ENCODE data around the gene ASIC4. TPM values are rescaled to one million over a fixed set of nuclear protein-coding genes. Genes with fewer than 3 reads are reported as not detected.

The ASIC4 gene
- total RNA-seq, 1 experiment from 2014 or later, result 0.79 TPM

DNA sequence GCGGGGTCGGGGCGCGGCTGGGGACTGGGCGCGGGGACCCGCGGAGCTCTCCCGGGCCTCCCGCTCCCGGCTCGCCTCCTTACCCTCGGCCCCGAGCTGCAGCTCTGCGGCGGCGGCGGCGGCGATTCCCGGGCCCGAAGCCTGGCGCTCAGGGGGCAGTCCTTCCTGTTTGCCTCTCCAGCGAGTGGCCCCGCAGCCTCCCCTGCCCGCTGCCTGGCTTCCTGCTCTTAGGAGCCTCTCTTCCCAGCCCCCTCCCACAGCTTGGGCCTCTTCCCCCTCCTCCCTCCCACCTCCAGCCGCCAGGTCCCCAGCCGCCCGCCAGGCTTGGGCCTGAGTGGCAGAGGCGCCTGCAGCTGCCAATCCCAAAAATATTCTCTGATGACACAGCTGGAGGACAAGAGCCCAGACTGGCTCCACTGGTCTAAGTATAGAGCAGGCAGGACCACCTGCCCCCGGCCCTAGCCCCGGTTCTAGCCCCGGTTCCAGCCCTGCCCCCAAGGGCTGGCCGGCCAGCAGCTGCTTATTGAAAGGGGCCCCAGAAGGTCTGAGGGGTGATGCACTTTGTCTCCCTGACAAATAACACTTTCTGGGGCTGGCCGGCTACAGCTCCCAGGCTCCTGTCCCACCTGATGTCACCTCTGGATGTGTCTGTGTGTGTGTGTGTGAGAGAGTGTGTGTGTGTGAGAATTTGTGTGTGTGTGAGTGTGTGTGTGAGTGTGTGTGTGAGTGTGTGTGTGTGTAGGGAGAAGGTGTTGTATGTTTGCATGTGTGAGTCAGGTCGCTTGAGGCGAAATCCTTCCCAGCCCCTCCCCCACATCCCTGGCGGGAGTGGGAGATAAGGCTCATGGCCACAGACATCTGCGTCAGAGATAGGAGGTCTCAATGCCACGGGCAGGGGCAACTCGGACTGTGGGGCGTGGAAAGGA is 57.3 kb downstream of the ASIC4 start, which contains the start of gene OBSL1 (continued):
- TF ChIP-seq ZNF281 (CRISPR knock-in tag; IDR thresholded peaks at IDR 0.05), result 0 out of 2 replicates have a peak, but pooled peaks have one; percentile 10
- peak; percentile 37; the same call in 1 of the 2 replicates for TF ChIP-seq GABPB1 (CRISPR knock-in tag; IDR thresholded peaks at IDR 0.05)
- TF ChIP-seq ZNF416 (CRISPR knock-in tag; IDR thresholded peaks at IDR 0.05), result no peak

DNA sequence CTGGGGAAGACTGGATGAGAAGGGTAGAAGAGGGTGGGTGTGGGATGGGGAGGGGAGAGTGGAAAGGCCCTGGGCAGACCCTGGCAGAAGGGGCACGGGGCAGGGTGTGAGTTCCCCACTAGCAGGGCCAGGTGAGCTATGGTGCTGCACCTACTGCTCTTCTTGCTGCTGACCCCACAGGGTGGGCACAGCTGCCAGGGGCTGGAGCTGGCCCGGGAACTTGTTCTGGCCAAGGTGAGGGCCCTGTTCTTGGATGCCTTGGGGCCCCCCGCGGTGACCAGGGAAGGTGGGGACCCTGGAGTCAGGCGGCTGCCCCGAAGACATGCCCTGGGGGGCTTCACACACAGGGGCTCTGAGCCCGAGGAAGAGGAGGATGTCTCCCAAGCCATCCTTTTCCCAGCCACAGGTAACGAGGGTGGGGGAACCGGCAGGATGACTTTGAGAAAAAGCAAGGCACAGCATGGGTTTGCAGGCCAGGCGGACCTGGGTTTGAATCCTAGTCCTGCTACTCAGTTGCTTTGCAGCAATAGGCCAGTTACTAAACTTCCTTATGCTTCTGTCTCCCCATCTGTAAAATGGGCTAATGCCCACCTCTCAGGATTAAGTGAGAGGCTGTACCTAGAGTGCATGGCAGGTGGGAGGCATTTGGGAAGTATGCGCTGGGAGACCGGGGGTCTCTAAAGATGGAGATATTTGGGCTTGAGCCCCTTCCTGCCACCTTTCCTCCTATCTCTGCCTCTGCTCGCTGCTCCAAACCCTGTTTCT is 58.1 kb downstream of the ASIC4 start, which contains the start of gene INHA:
INHA (plus strand) TSS at position 74 of the 765 bp plus-strand sequence; CDS start at position 139, 65 bp downstream.
- Mint-ChIP-seq H3K9me3 (no peaks in the 10 kb centered on the region), H3K27ac (peak within 1 kb of the TSS; percentile 90), H3K4me3 (peak within 1 kb of the TSS; percentile 48), H3K36me3 (peaks cover 22% of the 10 kb centered on the region), H3K4me1 (peaks cover 67% of the 10 kb centered on the region), H3K27me3 (ENCODE audit: low read depth) (peaks cover 32% of the 10 kb centered on the region)
- CTCF ChIA-PET, result interaction anchor here (1.0 to 4.8 kb wide), 7 partner anchors 11 to 123 kb away, joined by 3 to 66 read pairs (median 9); partner anchors contain the start of genes CHPF and STK11IP
- no peak for ATAC-seq
- POLR2A ChIA-PET, result interaction anchor here (1.6 to 1.9 kb wide), 3 partner anchors 12 to 24 kb away, joined by 9 to 29 read pairs (median 24); partner anchors contain the start of gene STK11IP
- DNase-seq (ENCODE audit: low spot score), result no peak
- TF ChIP-seq, protein P1, sequence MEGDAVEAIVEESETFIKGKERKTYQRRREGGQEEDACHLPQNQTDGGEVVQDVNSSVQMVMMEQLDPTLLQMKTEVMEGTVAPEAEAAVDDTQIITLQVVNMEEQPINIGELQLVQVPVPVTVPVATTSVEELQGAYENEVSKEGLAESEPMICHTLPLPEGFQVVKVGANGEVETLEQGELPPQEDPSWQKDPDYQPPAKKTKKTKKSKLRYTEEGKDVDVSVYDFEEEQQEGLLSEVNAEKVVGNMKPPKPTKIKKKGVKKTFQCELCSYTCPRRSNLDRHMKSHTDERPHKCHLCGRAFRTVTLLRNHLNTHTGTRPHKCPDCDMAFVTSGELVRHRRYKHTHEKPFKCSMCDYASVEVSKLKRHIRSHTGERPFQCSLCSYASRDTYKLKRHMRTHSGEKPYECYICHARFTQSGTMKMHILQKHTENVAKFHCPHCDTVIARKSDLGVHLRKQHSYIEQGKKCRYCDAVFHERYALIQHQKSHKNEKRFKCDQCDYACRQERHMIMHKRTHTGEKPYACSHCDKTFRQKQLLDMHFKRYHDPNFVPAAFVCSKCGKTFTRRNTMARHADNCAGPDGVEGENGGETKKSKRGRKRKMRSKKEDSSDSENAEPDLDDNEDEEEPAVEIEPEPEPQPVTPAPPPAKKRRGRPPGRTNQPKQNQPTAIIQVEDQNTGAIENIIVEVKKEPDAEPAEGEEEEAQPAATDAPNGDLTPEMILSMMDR (IDR thresholded peaks at IDR 0.05), result no peak
- TF ChIP-seq, protein P2, sequence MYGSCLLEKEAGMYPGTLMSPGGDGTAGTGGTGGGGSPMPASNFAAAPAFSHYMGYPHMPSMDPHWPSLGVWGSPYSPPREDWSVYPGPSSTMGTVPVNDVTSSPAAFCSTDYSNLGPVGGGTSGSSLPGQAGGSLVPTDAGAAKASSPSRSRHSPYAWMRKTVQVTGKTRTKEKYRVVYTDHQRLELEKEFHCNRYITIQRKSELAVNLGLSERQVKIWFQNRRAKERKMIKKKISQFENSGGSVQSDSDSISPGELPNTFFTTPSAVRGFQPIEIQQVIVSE (CRISPR knock-in tag; IDR thresholded peaks at IDR 0.05; ENCODE audit: borderline replicate concordance), result no peak
- no peak for TF ChIP-seq ATF2 (CRISPR knock-in tag; IDR thresholded peaks at IDR 0.05; ENCODE audit: borderline replicate concordance, low read depth)
- TF ChIP-seq FOXP4 (CRISPR knock-in tag; IDR thresholded peaks at IDR 0.05), result peak; percentile 32; the same call in 1 of the 2 replicates
- TF ChIP-seq ZSCAN18 (CRISPR knock-in tag; IDR thresholded peaks at IDR 0.05), result no peak
- TF ChIP-seq NFE2L1 (CRISPR knock-in tag; IDR thresholded peaks at IDR 0.05), result no peak
- no peak for TF ChIP-seq FOXK1 (CRISPR knock-in tag; IDR thresholded peaks at IDR 0.05)
- TF ChIP-seq CREB1 (CRISPR knock-in tag; IDR thresholded peaks at IDR 0.05), result no peak
- no peak for TF ChIP-seq GRHL2 (CRISPR knock-in tag; IDR thresholded peaks at IDR 0.05; ENCODE audit: insufficient replicate concordance, severe bottlenecking)
- TF ChIP-seq SMAD4 (CRISPR knock-in tag; IDR thresholded peaks at IDR 0.05), result no peak
- TF ChIP-seq, protein P3, sequence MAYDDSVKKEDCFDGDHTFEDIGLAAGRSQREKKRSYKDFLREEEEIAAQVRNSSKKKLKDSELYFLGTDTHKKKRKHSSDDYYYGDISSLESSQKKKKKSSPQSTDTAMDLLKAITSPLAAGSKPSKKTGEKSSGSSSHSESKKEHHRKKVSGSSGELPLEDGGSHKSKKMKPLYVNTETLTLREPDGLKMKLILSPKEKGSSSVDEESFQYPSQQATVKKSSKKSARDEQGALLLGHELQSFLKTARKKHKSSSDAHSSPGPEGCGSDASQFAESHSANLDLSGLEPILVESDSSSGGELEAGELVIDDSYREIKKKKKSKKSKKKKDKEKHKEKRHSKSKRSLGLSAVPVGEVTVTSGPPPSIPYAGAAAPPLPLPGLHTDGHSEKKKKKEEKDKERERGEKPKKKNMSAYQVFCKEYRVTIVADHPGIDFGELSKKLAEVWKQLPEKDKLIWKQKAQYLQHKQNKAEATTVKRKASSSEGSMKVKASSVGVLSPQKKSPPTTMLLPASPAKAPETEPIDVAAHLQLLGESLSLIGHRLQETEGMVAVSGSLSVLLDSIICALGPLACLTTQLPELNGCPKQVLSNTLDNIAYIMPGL (CRISPR knock-in tag; IDR thresholded peaks at IDR 0.05), result no peak
- TF ChIP-seq ZNF281 (CRISPR knock-in tag; IDR thresholded peaks at IDR 0.05), result 0 out of 2 replicates have a peak, but pooled peaks have one; percentile 3
- no peak for TF ChIP-seq IRF2 (CRISPR knock-in tag; IDR thresholded peaks at IDR 0.05; ENCODE audit: borderline replicate concordance, low read depth)
- TF ChIP-seq ZNF671 (CRISPR knock-in tag; IDR thresholded peaks at IDR 0.05), result no peak

All from WTC11 (cell line).